Stimulated activated CD8-positive, alpha-beta memory T cell treated with anti-CD3 and anti-CD28 coated beads, Interleukin-4, amount 100 ng/mL, for 48 hours (primary cell): Measurements from ENCODE around the gene RIPOR2.
"Not testable (repeated sequence)": the region's sequence is repeated elsewhere in the genome, so short reads cannot be mapped to it uniquely, and the experiment has no call there.

Experiments
- DNase-seq: peaks from one replicate; pipeline ENCODE4 v3.0.0-alpha.2; 2020

RIPOR2 gene

GRCh38 chr6:24924580-24925356 is 11.0 kb downstream of the RIPOR2 start:
- no peak for DNase-seq

GRCh38 chr6:24923885-24924401 is 11.8 kb downstream of the RIPOR2 start:
- no peak for DNase-seq

- no peak for DNase-seq
Observed at GRCh38 chr6:24922814-24923213, 12.9 kb downstream of the RIPOR2 start.

DNA sequence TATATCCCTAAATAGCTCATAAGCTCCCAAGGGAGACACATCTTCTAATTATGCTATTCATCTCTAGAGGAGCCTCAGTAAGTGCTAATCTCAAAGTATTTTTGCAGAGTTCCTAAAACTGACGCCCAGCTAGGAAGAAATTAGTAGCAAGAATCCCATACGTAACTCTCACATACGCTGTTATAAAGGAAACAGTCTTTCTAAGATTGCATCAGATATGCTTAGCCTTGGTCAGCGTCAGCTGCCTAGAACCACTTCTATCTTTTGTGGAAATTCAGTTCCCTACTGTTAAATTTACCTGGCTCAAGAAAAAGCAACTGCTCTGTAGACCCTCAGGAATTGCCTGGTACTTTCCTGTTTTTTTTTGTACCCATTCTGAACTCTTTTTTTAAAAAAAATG is 13.6 kb downstream of the RIPOR2 start:
- no peak for DNase-seq

DNA sequence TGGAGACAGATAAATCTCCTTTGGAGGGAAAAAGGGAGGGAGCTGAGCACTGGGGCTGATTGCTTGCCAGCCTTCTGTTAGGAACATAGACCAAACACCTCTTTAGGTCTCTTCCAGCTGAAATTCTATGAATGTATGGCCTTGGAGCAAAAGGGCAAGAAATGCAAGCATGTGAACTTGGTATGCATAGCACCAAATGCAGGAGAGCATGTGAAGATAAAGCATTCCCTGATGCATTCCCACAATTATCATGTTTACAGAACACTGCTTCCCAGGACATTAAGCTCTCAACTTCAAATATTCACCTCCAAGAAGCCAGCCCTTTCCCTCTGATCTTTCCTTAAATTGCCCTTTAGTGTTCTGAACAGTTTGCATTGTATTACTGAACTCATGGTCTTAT is 15.6 kb downstream of the RIPOR2 start:
- DNase-seq, result no peak

- DNase-seq, result no peak
Observed at GRCh38 chr6:24919056-24919892, 16.5 kb downstream of the RIPOR2 start.

GRCh38 chr6:24918641-24919055 is 17.1 kb downstream of the RIPOR2 start:
- DNase-seq, result no peak

GRCh38 chr6:24916496-24916895 is 19.3 kb downstream of the RIPOR2 start:
- no peak for DNase-seq

DNA sequence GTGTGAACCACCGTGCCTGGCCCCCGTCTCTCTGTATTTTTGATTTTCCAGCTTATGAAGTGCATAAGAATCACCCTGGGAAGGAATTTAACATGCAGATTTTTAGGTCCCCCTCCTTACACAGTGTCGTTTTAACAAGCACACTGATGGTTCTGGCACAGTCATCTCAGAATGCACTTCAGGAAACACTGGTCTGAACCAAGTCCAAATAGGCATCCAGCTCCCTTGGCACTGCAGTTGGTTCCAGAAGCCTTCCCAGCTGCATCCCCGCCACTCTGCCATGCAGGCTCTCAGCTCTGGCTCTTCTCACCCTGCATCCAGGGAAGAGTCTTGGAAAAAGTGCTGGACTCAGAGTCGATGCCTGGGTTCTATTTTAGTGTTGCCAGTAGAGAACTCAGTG is 20.1 kb downstream of the RIPOR2 start:
- no peak for DNase-seq

DNA sequence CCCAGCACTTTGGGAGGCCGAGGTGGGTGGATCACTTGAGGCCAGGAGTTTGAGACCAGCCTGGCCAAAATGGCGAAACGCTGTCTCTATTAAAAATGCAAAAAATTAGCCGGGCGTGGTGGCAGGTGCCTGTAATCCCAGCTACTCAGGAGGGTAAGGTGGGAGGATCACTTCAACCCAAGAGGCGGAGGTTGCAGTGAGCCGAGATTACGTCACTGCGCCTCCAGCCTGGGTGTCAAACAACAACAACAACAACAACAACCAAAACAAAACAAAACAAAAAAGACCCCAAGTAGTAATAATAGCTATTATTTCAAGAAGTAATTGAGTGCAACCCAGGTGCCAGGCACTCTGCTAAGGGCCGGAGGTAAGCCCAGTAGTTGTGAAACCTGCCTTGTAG is 21.7 kb downstream of the RIPOR2 start:
- not testable (repeated sequence) for DNase-seq

GRCh38 chr6:24911796-24912382 is 23.9 kb downstream of the RIPOR2 start:
- DNase-seq, result no peak

DNA sequence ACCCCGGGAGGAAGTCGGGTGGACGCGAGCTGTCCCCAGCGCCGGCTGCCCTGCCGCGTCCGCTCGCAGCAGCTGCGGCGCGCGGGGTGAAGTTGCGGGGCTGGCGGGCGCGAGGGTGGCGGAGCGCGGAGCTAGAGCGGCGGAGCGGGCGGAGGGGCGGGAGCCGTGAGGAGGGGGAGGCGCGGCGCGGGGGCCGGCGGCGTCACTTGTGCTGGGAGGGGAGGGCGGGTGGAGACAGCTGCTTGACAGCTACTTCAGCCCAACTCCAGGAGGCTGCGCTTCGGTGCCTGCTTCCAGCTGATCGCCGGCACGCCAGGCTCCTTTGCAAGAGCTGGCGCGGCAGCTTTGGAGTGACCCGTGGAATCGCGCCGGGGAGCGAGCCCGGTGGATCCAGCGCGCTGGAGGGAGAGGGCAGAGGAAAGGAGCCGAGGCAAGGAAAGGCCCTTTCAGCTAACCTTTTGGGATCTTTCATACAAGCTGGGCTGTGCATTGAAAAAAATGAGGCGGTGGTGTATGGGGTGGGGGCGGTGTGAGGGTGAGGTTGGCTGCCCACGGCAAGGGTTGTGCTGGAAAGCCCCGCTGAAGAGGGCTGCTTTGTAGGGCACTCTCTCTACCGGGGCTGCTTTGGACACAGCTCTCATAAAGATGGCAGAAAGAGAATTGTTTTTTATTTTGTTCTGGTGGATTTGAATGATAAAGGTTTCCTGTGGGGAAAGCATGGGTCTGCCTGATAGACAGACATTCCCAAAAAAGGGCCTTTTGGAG is 24.6 kb downstream of the RIPOR2 start:
- peak; percentile 60 for DNase-seq

DNA sequence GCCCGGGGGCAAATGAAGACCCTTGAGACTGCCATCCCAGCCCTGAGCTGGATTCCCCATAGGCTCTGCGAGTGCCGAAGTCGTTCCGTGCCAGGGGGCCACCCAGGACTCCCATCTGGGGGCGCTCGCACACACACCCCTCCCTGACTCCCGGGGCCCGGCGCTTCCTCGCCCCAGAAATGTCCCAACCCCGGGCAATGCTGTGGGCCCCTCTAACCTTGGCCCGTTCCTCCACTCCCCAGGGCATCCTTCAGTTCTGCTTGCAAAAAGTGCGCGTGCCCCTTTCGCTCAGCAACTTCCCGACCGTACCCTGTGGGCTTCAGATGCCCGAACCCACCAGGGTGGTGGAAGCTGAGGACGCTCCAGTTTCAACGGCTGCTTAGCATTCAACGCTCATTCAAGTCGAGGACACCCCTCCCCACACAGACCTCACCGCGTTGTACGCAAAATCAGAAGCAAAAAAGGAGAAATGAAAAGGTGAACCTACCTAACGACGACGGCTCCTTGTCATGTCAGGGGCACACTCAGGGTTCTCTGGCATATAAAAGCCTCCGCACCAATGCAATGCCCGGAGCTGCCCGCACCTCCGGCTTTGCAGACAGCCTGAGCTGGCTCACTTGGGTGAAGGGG is 25.3 kb downstream of the RIPOR2 start:
- DNase-seq, result peak; percentile 69

- no peak for DNase-seq
Observed at GRCh38 chr6:24909241-24910216, 26.2 kb downstream of the RIPOR2 start.

GRCh38 chr6:24908650-24909035 is 27.1 kb downstream of the RIPOR2 start:
- DNase-seq, result no peak

GRCh38 chr6:24907919-24908649 is 27.7 kb downstream of the RIPOR2 start:
- DNase-seq, result no peak

GRCh38 chr6:24906314-24906713 is 29.4 kb downstream of the RIPOR2 start:
- no peak for DNase-seq

GRCh38 chr6:24905483-24905882 is 30.3 kb downstream of the RIPOR2 start:
- no peak for DNase-seq

GRCh38 chr6:24903681-24904080 is 32.1 kb downstream of the RIPOR2 start:
- no peak for DNase-seq

- no peak for DNase-seq
Observed at GRCh38 chr6:24902782-24903181, 33.0 kb downstream of the RIPOR2 start.
